SK-N-SH (cell line): ENCODE measurements around the gene ZBTB5. TPM values are rescaled to one million over a fixed set of nuclear protein-coding genes. Genes with fewer than 3 reads are reported as not detected.

ENCODE experiments used
- CTCF ChIA-PET: fragments of 300-600, 350-600 bp; formaldehyde crosslinking; extraction: SDS; loops from one replicate; lab custom pipeline; 2021; lab: Yijun Ruan, JAX
- POLR2A ChIA-PET: fragments of 350-600 bp; sonication (Branson Sonifier 250); formaldehyde crosslinking; extraction: SDS; loops from one replicate; lab custom pipeline; 2020; ENCODE audit warnings: antibody characterized with exemption, inconsistent platforms; lab: Yijun Ruan, JAX
- DNase-seq: peaks from one replicate; pipeline ENCODE4 v3.0.0; 2012
- H2AFZ ChIP-seq: fragments of 200-600 bp; sonication (generic); 2 replicates; pipeline ENCODE4 v1.8.1; 2016; ENCODE audit warnings: antibody characterized with exemption, mild to moderate bottlenecking, low read depth
- H3F3A ChIP-seq: fragments of 200-600 bp; sonication (generic); replicated peaks from 2 replicates; pipeline ENCODE3; 2016; ENCODE audit warnings: antibody characterized with exemption, mild to moderate bottlenecking; ENCODE audit not compliant: insufficient read depth
- H3K27ac ChIP-seq, 2 experiments: fragments of 200-500 bp in 1 of 2; fragments of 200-600 bp in 1 of 2; sonication (Bioruptor generic) in 1 of 2; sonication (generic), shearing (Covaris generic) in 1 of 2; 2 replicates each; pipeline versions ENCODE4 v1.5.1 to v1.6.1; 2014 to 2016; ENCODE audit warnings: low read depth in 2 of 2, inconsistent platforms in 1 of 2, low read length in 1 of 2, mild to moderate bottlenecking in 1 of 2, mixed read lengths in 1 of 2
- H3K27me3 ChIP-seq: fragments of 200-600 bp; sonication (generic), shearing (Covaris generic); 2 replicates; pipeline ENCODE4 v1.6.1; 2016; ENCODE audit warnings: mixed run types; ENCODE audit not compliant: insufficient read depth
- H3K36me3 ChIP-seq, 2 experiments: fragments of 200-500 bp in 1 of 2; fragments of 200-600 bp in 1 of 2; sonication (Bioruptor generic) in 1 of 2; sonication (generic) in 1 of 2; replicated peaks in 1 of 2; 2 replicates each; pipeline versions ENCODE3 to v1.5.1; 2014 to 2016; ENCODE audit warnings: low read length in 1 of 2, mild to moderate bottlenecking in 1 of 2; ENCODE audit not compliant: insufficient read depth in 2 of 2, control insufficient read depth in 1 of 2
- H3K4me1 ChIP-seq, 2 experiments: fragments of 200-500 bp in 1 of 2; fragments of 200-600 bp in 1 of 2; sonication (Bioruptor generic) in 1 of 2; sonication (generic), shearing (Covaris generic) in 1 of 2; 2 replicates each; pipeline versions ENCODE4 v1.5.1 to v1.6.1; 2014 to 2016; ENCODE audit warnings: low read depth in 1 of 2, low read length in 1 of 2, mixed run types in 1 of 2; ENCODE audit not compliant: insufficient read depth in 2 of 2, control insufficient read depth in 1 of 2
- H3K4me2 ChIP-seq: fragments of 200-600 bp; sonication (generic), shearing (Covaris generic); 2 replicates; pipeline ENCODE4 v1.6.1; 2017; ENCODE audit warnings: mixed run types
- H3K4me3 ChIP-seq, 2 experiments: fragments of 200-500 bp in 1 of 2; fragments of 200-600 bp in 1 of 2; sonication (Bioruptor generic) in 1 of 2; sonication (generic), shearing (Covaris generic) in 1 of 2; 2 replicates each; pipeline versions ENCODE4 v1.5.1 to v1.8.1; 2014 to 2016; ENCODE audit warnings: low read depth in 2 of 2, inconsistent platforms in 1 of 2, low read length in 1 of 2, mild to moderate bottlenecking in 1 of 2, mixed read lengths in 1 of 2, moderate library complexity in 1 of 2
- H3K79me2 ChIP-seq: fragments of 200-600 bp; sonication (generic); 2 replicates; pipeline ENCODE4 v1.8.1; 2017; ENCODE audit warnings: mild to moderate bottlenecking; ENCODE audit not compliant: insufficient read depth
- H3K9ac ChIP-seq: fragments of 200-600 bp; sonication (generic); 2 replicates; pipeline ENCODE4 v1.6.1; 2017; ENCODE audit warnings: mixed run types
- H3K9me2 ChIP-seq: fragments of 200-600 bp; sonication (generic); 2 replicates; pipeline ENCODE4 v1.6.1; 2017; ENCODE audit warnings: mixed run types
- H3K9me3 ChIP-seq: fragments of 200-600 bp; sonication (generic); 2 replicates; pipeline ENCODE4 v1.6.1; 2017; ENCODE audit warnings: mixed run types, mild to moderate bottlenecking, moderate library complexity
- H4K20me1 ChIP-seq: fragments of 200-600 bp; sonication (generic); 2 replicates; pipeline ENCODE4 v1.6.1; 2017; ENCODE audit warnings: mild to moderate bottlenecking, mixed run types; ENCODE audit not compliant: insufficient read depth
- CHD2 ChIP-seq: fragments of 150-350 bp; IDR thresholded peaks from 2 replicates; pipeline ENCODE4 v1.6.1; 2018; ENCODE audit warnings: low read length; ENCODE audit not compliant: partially characterized antibody
- EP300 ChIP-seq, 2 experiments: IDR thresholded peaks; 2 replicates each; pipeline versions ENCODE4 v1.4.0 to v1.6.1; 2012; ENCODE audit warnings: borderline replicate concordance in 1 of 2, low read depth in 1 of 2, low read length in 1 of 2
- FOSL2 ChIP-seq: IDR thresholded peaks from 2 replicates; pipeline ENCODE4 v1.4.0; 2012; ENCODE audit warnings: low read depth, mild to moderate bottlenecking, moderate library complexity, borderline replicate concordance
- FOXJ3 ChIP-seq: sonication (generic); formaldehyde crosslinking; IDR thresholded peaks from 2 replicates; pipeline ENCODE4 v1.5.1; 2020; ENCODE audit warnings: mild to moderate bottlenecking, missing genetic modification reagents
- FOXM1 ChIP-seq: IDR thresholded peaks from 2 replicates; pipeline ENCODE4 v1.4.0; 2012; ENCODE audit warnings: low read depth, mild to moderate bottlenecking
- GABPA ChIP-seq: IDR thresholded peaks from 2 replicates; pipeline ENCODE4 v1.4.0; 2012; ENCODE audit warnings: low read depth, mild to moderate bottlenecking
- MXI1 ChIP-seq: IDR thresholded peaks from 2 replicates; pipeline ENCODE4 v1.6.1; 2012; ENCODE audit warnings: mild to moderate bottlenecking, low read depth, low read length, improper control_type of control experiment
- NFIC ChIP-seq: IDR thresholded peaks from 2 replicates; pipeline ENCODE4 v1.4.0; 2012; ENCODE audit warnings: borderline replicate concordance
- RAD21 ChIP-seq: IDR thresholded peaks from 2 replicates; pipeline ENCODE4 v1.6.1; 2012; ENCODE audit warnings: mild to moderate bottlenecking, low read length
- RXRA ChIP-seq: IDR thresholded peaks from 2 replicates; pipeline ENCODE4 v1.4.0; 2012; ENCODE audit warnings: low read depth, mild to moderate bottlenecking, borderline replicate concordance
- SMC3 ChIP-seq: IDR thresholded peaks from 2 replicates; pipeline ENCODE4 v1.6.1; 2012; ENCODE audit warnings: low read depth, low read length, improper control_type of control experiment
- TEAD4 ChIP-seq: IDR thresholded peaks from 2 replicates; pipeline ENCODE4 v1.4.0; 2012; ENCODE audit warnings: mild to moderate bottlenecking, borderline replicate concordance; ENCODE audit not compliant: insufficient read depth
- WGBS: methylation state at CpG from one replicate; pipeline ENCODE4 v1.1.6; 2017; ENCODE audit warnings: low lambda C conversion rate; 5-methylcytosine and 5-hydroxymethylcytosine counted together
- polyA plus RNA-seq, 3 experiments: library from polyadenylated mRNA; depleted of rRNA; stranded (reverse); fragments of >200 nt; gene quantifications; 2 replicates each; pipeline ENCODE4 v1.2.3, GENCODE V29; 2012
- TF ChIP-seq, protein P1 (sequence below): IDR thresholded peaks from 2 replicates; pipeline ENCODE4 v1.6.1; 2012; ENCODE audit warnings: mild to moderate bottlenecking, low read depth, low read length, moderate library complexity
- TF ChIP-seq, protein P2 (sequence below): IDR thresholded peaks from 2 replicates; pipeline ENCODE4 v1.4.0; 2012; ENCODE audit warnings: low read depth, borderline replicate concordance
- TF ChIP-seq, protein P3 (sequence below): IDR thresholded peaks from 2 replicates; pipeline ENCODE4 v1.4.0; 2012; ENCODE audit warnings: low read depth, borderline replicate concordance

The ZBTB5 gene
- polyA plus RNA-seq, 1 of the 3 experiments (the other 2 are of a cell fraction) = 6.3 TPM

DNA sequence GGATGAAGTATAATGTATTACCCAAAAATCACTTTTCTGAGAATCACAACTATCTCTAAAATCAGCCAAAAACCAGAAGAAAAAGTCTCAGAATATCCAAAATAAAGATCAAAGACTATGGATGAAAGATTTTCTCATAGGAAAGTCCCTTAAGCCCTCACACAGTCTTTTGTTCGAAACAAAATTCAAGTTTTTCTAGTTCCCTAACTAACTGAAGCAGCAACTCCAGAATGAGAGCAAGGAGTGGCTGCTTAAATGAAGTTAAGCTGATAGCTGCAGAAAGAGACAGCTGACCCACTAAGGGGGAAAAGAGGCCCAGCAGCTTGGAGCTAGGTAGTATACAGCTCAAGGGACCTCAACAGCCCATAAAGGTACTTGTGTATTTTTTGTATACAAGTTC is 8.4 kb downstream of the ZBTB5 start:
- no peak overlapping the region for H3K9ac ChIP-seq
- H3K27me3 ChIP-seq = no peaks in the 10 kb centered on the region
- no peak overlapping the region for H3K4me2 ChIP-seq
- DNase-seq = no peak
- H3K4me3 ChIP-seq = no peak overlapping the region
- peaks cover 3 to 4% of the 10 kb centered on the region in 2 experiments; a peak in 3 of 4 replicates for H3K4me1 ChIP-seq
- peaks cover 0 to 4% of the 10 kb centered on the region in 2 experiments for H3K36me3 ChIP-seq
- POLR2A ChIA-PET = no interaction called here
- no peaks in the 10 kb centered on the region for H3K9me2 ChIP-seq
- peaks cover 99% of the 10 kb centered on the region for H3K79me2 ChIP-seq
- H2AFZ ChIP-seq = no peak overlapping the region
- H4K20me1 ChIP-seq = peaks cover 92% of the 10 kb centered on the region
- H3K9me3 ChIP-seq = no peaks in the 10 kb centered on the region
- CTCF ChIA-PET = interaction anchor here (1.0 kb wide), 1 partner anchor 10 kb away, joined by 3 read pairs; no protein-coding TSS in a partner anchor
- 97% methylated on average over 1 of the region's 1 CpG for WGBS
- H3K27ac ChIP-seq = no peak overlapping the region
- peaks cover 6% of the 10 kb centered on the region for H3F3A ChIP-seq
- no peak for TF ChIP-seq FOXJ3
- no peak for TF ChIP-seq GABPA
- TF ChIP-seq NFIC = no peak
- TF ChIP-seq SMC3 = no peak
- TF ChIP-seq, protein P1, sequence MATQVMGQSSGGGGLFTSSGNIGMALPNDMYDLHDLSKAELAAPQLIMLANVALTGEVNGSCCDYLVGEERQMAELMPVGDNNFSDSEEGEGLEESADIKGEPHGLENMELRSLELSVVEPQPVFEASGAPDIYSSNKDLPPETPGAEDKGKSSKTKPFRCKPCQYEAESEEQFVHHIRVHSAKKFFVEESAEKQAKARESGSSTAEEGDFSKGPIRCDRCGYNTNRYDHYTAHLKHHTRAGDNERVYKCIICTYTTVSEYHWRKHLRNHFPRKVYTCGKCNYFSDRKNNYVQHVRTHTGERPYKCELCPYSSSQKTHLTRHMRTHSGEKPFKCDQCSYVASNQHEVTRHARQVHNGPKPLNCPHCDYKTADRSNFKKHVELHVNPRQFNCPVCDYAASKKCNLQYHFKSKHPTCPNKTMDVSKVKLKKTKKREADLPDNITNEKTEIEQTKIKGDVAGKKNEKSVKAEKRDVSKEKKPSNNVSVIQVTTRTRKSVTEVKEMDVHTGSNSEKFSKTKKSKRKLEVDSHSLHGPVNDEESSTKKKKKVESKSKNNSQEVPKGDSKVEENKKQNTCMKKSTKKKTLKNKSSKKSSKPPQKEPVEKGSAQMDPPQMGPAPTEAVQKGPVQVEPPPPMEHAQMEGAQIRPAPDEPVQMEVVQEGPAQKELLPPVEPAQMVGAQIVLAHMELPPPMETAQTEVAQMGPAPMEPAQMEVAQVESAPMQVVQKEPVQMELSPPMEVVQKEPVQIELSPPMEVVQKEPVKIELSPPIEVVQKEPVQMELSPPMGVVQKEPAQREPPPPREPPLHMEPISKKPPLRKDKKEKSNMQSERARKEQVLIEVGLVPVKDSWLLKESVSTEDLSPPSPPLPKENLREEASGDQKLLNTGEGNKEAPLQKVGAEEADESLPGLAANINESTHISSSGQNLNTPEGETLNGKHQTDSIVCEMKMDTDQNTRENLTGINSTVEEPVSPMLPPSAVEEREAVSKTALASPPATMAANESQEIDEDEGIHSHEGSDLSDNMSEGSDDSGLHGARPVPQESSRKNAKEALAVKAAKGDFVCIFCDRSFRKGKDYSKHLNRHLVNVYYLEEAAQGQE = no peak
- TF ChIP-seq RAD21 = no peak
- no peak for TF ChIP-seq CHD2
- no peak for TF ChIP-seq EP300 (IDR thresholded peaks at IDR 0.05; ENCODE audit: borderline replicate concordance in 1 of 2, low read depth in 1 of 2, low read length in 1 of 2)
- no peak for TF ChIP-seq FOXM1

DNA sequence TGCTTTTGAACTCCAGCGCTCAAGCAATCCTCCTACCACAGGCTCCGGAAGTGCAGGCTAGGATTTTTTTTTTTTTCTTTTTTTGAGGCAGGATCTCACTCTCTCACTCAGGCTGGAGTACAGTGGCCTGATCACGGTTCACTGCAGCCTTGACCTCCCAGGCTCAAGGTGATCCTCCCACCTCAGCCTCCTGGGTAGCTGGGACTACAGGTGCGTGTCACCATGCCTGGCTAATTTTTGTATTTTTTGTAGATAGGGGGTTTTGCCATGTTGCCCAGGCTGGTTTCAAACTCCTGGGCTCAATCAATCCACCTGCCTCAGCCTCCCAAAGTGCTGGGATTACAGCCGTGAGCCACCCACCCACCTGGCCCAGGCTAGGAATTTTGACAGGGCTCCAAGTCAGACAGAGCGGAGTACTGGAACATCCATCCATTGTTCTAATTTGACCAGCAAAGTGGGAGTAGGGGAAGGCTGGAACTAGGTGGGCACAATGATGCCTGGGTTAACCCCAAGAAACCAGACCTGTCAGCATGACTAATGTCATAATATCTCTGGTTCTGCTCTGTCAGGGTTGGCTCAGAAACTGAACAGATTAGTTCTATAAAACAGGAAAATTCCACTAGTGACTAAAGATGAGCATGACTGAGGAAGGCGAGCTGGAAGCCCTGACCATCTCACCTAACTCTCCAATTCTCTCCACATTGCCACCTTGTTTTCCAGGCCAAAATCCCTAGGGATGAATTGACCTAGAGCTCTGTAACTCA is 9.2 kb downstream of the ZBTB5 start:
- no peak overlapping the region for H2AFZ ChIP-seq
- no peaks in the 10 kb centered on the region for H3K27me3 ChIP-seq
- H3F3A ChIP-seq = peaks cover 6% of the 10 kb centered on the region
- CTCF ChIA-PET = interaction anchor here (1.0 kb wide), 1 partner anchor 10 kb away, joined by 3 read pairs; no protein-coding TSS in a partner anchor
- WGBS = 75% methylated on average over 6 of the region's 7 CpGs
- H3K9me3 ChIP-seq = no peaks in the 10 kb centered on the region
- no peak overlapping the region for H3K4me3 ChIP-seq
- POLR2A ChIA-PET = no interaction called here
- no peak overlapping the region for H3K9ac ChIP-seq
- H3K4me2 ChIP-seq = no peak overlapping the region
- H4K20me1 ChIP-seq = peaks cover 90% of the 10 kb centered on the region
- DNase-seq = no peak
- H3K4me1 ChIP-seq = peaks cover 3 to 4% of the 10 kb centered on the region in 2 experiments; a peak in 3 of 4 replicates
- peaks cover 0 to 7% of the 10 kb centered on the region in 2 experiments for H3K36me3 ChIP-seq
- no peaks in the 10 kb centered on the region for H3K9me2 ChIP-seq
- H3K79me2 ChIP-seq = peaks cover 99% of the 10 kb centered on the region
- H3K27ac ChIP-seq = no peak overlapping the region
- TF ChIP-seq MXI1 = no peak
- TF ChIP-seq RAD21 = no peak
- no peak for TF ChIP-seq FOXM1
- TF ChIP-seq FOSL2 = no peak
- TF ChIP-seq, protein P1 = no peak
- no peak for TF ChIP-seq RXRA
- TF ChIP-seq, protein P2, sequence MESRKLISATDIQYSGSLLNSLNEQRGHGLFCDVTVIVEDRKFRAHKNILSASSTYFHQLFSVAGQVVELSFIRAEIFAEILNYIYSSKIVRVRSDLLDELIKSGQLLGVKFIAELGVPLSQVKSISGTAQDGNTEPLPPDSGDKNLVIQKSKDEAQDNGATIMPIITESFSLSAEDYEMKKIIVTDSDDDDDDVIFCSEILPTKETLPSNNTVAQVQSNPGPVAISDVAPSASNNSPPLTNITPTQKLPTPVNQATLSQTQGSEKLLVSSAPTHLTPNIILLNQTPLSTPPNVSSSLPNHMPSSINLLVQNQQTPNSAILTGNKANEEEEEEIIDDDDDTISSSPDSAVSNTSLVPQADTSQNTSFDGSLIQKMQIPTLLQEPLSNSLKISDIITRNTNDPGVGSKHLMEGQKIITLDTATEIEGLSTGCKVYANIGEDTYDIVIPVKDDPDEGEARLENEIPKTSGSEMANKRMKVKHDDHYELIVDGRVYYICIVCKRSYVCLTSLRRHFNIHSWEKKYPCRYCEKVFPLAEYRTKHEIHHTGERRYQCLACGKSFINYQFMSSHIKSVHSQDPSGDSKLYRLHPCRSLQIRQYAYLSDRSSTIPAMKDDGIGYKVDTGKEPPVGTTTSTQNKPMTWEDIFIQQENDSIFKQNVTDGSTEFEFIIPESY = no peak
- no peak for TF ChIP-seq TEAD4
- TF ChIP-seq, protein P3, sequence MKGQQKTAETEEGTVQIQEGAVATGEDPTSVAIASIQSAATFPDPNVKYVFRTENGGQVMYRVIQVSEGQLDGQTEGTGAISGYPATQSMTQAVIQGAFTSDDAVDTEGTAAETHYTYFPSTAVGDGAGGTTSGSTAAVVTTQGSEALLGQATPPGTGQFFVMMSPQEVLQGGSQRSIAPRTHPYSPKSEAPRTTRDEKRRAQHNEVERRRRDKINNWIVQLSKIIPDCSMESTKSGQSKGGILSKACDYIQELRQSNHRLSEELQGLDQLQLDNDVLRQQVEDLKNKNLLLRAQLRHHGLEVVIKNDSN = no peak
